LNCAP (cell line): Measurements from ENCODE around the gene FOXC2.

Experiments used
- TF ChIP-seq, protein P1 (sequence below): fragments of 450-650 bp; IDR thresholded peaks from 2 replicates; pipeline ENCODE4 v1.5.1; 2017; ENCODE audit warnings: mild to moderate bottlenecking

FOXC2 gene

DNA sequence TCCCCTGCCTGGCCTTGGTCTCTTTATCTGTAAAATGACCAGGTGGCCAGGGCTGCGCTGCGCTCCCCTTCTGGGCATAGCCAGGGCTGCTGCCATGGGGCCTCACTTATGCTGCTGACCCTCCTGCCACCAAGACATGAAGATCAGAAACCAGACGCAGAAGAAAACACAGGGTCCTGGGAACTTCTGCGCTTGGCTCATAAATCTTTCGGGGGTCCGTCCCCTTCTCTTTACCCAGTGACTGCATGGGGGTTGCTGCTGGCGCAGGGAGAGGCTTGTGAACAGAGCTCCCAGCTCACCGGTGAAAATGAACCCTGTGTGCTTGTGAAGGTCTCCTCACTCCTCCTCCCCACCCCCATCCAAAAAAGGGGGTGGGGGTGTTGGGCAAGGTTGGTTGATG lies 6.0 kb downstream of the FOXC2 start:
- TF ChIP-seq, protein P1, sequence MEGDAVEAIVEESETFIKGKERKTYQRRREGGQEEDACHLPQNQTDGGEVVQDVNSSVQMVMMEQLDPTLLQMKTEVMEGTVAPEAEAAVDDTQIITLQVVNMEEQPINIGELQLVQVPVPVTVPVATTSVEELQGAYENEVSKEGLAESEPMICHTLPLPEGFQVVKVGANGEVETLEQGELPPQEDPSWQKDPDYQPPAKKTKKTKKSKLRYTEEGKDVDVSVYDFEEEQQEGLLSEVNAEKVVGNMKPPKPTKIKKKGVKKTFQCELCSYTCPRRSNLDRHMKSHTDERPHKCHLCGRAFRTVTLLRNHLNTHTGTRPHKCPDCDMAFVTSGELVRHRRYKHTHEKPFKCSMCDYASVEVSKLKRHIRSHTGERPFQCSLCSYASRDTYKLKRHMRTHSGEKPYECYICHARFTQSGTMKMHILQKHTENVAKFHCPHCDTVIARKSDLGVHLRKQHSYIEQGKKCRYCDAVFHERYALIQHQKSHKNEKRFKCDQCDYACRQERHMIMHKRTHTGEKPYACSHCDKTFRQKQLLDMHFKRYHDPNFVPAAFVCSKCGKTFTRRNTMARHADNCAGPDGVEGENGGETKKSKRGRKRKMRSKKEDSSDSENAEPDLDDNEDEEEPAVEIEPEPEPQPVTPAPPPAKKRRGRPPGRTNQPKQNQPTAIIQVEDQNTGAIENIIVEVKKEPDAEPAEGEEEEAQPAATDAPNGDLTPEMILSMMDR = no peak

DNA sequence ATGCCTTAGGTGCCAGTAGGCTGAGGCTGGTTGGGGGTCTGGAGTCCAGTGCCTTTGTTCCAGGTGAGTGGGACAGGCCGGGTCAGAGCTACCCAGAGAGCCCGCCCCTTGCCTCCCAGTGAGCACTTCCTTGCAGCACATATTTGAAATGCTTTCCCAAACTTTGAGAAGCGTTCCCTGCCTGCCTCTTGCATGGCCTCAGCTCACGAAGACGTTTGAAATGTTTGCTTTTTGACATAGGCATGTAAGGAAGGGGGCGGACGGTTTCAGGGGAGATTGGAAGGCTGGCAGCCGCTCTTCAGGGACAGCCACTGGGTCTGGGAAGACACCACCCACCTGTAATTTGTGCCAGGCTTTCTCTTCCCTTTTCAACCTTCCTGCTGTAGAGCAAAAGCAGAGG lies 6.6 kb downstream of the FOXC2 start:
- TF ChIP-seq, protein P1 = no peak

DNA sequence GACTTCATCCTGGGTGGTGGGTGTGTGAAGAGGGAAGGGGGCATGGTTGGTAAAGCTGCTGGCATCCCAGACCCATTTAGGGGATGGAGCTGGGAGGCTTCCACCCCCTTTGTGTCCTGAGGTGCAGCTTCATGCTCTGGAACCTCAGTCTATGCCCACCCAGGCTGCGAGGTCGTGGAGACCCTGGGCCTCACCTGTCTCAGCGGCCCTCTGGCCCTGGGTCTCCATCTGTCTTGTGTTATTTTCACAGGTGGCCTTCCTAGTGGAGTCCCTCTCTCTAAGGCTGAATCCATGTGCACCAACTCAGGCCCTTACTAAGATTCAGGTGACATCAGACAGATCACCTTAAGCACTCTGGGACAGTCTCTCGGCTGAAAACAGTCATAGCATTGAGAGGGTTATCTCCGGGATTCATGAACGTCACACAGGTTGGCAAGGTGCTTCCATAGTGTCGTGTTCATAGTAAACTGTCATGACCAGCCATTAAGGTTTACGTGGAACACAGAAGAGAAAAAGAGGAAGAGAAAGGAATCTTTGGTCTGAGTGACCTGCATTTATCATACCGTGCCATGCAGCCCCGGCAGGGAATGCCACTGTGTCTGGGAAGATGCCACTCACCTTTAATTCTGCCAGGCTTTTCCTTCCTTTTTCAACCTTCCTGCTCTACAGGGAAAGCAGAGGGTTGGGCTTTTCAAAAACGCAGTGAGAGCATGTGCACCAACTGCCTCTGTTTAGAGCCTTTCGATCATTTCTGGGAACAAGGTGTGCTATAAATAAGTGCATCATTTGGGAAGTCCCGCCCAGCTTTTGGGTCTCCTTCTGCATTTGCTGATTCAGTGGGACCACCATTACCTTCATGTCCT lies 7.2 kb downstream of the FOXC2 start:
- TF ChIP-seq, protein P1 = no peak

DNA sequence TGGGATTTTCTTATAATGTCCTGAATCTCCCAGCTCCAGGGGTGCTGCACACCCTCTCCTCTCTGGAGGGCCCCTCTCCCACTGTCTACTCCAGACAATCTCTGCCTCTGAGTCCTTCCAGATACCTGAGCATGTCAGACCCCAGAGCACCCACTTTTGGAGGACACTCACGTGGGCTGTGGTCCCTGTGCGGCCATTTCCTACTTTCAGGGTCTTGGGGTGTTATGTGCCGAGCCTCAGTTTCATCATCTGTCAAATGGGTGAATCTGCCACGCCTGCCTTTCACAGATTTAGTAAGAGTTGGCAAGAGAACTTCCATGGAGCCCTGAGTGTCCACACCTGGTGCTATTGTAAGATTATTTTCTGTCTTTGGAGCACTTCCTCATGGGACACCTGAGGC lies 8.0 kb downstream of the FOXC2 start:
- TF ChIP-seq, protein P1 = no peak

DNA sequence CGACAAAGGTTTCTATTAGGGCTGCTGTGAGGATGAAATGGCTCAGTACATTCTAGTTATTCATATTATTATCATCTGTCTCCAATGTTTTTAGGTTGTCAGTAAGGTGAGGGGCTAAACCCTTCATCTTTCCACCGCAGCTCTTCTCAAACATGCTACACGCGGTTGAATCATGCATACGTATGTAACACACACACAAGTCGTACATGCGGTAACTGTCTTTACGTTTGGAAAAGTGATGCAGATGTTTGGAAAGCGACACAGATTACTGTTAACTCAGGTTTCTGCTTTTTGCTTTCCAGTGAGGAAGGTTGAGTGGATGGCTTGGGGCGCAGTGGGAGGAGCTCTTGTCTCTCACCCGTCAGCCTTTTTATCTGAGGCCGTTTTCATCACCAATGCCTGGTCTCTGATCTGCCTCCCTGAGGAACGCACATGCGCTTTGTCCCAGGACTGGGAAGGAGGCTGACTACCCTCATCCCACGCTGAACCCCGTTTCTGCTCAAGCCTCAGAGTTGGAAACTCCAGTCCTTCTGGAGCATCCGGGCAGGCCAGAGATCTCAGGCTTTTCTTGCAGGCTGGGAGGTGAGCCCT lies 8.6 kb downstream of the FOXC2 start:
- TF ChIP-seq, protein P1 = no peak

DNA sequence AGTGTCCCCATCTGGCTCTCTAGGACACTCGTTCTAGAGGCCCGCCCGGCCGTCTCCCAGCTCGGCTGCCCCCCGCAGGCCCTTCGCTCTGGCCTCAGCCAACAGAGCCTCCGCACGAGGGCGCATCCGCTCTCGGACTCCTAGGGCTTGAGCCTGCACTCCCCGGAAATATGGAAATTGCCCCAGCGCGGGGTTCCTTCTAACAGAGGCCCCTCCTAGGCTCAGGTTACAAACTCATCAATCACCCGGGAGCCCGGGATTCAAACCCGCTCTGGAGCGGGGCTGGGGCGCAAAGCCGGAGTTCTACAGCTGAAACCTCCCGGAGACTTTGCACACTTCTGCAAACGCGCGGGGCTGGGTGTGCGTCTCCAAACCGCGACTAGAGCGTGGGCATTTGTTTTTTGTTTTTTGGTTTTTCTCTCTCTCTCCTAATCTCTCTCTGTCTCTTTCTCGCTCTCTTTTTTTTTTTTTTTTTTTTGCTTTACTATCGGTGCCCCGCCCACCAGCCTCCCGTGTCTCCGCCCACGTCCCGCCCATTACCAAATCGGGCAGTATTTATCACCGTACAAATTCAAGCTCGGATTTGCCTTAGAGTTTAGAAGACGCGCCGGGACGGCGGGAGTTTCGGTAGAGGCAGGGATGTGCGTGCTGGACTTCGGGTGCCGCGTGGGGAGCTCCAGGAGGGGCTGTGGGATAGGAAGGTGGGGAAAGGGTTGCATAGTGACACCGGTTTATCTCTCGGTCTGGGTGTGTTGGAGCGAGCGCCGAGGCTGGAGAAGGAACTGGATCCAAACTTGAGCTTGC lies 9.3 kb downstream of the FOXC2 start:
- TF ChIP-seq, protein P1 = peak; percentile 51

DNA sequence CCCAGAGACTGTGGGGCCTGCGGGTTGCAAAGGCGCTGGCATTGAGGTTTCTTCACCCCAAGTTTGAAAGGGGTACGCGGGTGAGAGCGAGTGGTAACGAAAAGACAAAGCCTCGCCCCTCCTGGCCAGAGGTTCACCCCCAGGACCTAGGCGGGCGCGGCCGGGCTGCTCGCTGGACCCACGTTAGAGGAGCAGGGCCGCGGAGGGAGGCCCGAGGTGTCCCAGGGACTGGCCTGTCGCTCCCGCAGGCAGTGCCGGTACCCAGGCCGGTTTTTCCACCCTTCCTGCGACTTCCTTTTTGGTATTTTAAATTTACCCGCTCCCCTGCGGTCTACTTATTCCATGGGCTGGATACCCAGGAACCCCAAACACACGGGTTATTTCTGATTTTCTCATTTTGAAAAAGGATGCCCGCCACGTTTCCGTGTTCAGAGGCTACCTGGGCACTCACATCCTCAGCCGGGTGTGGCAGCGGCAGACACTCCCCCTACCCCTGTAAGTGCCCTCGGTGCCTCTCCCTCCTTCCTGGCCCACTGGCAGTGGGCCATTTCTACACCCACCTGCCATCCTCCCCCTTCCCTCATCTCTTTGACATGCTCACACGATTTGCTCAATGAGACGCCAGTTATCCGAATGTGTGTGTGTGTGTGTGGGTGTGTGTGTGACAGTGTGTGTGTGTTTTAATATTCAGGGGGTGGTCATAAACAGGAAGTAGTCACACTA lies 10.1 kb downstream of the FOXC2 start:
- TF ChIP-seq, protein P1 = no peak
